GM19397 (cell line): ENCODE measurements around the gene TFAP2A.

Source experiments
- ATAC-seq: cut with Tn5 transposase; IDR thresholded peaks from one replicate; pipeline ENCODE4 v1.9.1; 2021; ENCODE audit warnings: mild to moderate bottlenecking, moderate library complexity; ENCODE audit not compliant: unreplicated experiment

The TFAP2A gene

GRCh38 chr6:10413262-10413849 is 1.5 kb downstream of the TFAP2A start:
- peak; percentile 20 for ATAC-seq

DNA sequence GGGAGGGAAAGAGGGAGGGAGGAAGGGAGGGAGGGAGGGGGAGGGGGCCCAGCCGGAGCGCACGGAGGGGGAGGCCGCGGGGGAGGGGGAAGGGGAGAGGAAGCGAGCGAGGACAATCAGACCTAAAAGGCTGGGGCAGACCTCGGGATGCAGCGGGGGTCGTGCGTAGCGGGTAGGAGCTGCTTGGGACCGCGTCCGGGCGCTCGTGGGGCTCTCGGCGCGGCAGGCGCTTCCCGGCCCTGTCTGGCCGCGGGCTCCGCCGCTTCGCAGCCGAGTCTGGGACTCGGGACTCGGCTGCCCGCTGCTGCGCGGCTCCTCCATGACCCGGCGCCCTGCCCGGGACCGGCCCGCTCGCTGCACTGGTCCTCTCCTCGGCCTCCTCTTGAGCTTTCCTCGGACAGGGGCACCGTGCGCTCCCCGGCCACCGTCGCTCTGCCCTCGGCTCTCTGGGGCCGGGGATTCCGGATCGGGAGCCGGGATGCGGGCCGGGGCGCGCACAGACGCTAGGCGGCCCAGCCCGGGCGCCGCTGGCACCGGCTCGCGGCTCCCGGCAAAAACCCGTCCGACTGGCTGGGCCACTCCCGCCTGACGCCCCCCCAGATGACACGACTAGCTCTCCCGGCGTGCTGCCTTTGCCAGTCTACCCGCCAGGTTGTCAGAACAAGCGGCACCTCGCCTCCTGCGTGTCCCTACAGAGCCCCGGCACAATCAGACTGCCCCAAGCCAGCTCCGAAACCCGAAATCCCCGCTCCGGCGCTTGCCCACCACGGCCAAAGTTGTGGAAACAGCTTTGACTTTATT is 2.2 kb downstream of the TFAP2A start:
- peak; percentile 34 for ATAC-seq

- ATAC-seq = peak; percentile 40
These were observed 2.9 kb downstream of the TFAP2A start for GRCh38 chr6:10411971-10412460.

DNA sequence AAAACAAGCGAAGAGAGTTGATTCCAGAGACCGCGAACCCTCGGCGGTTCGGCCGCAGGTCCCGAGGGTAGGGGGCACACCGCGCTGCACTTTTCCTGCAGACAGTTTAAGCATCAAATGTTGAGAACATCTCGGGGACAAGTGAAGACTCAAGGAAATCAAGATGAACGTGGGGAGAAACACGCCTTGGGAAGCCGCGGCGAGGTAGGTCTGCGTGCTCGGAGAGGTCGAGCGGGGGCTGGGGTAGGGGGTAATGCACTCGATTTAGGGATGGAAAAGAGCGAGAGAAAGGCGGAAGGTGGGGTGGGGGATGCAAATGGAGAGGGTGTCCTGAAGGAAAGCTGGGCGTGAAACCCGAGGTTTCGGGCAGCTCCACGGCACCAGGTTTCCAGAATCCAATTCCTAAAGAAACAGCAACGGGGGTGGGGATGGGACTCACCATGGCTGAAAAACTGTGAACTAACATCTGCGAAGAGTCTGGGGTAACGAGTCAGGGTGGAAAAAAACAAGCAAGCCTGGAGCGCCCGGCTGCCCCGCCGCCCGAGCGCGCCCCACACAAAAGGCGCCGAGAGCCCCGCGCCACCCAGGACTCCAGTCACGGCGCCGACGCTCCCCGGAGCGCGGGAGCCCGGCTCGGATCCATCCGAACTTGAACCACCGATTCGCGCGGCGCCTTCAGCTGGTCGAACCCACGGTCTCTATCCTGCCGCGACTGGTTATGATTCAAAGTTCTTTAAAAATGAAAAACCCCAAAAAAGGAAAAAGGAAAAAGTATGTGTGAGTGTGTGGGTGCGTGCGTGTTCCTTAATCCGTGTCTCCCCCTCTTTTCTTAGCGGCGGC is 3.5 kb downstream of the TFAP2A start:
- ATAC-seq = no peak

DNA sequence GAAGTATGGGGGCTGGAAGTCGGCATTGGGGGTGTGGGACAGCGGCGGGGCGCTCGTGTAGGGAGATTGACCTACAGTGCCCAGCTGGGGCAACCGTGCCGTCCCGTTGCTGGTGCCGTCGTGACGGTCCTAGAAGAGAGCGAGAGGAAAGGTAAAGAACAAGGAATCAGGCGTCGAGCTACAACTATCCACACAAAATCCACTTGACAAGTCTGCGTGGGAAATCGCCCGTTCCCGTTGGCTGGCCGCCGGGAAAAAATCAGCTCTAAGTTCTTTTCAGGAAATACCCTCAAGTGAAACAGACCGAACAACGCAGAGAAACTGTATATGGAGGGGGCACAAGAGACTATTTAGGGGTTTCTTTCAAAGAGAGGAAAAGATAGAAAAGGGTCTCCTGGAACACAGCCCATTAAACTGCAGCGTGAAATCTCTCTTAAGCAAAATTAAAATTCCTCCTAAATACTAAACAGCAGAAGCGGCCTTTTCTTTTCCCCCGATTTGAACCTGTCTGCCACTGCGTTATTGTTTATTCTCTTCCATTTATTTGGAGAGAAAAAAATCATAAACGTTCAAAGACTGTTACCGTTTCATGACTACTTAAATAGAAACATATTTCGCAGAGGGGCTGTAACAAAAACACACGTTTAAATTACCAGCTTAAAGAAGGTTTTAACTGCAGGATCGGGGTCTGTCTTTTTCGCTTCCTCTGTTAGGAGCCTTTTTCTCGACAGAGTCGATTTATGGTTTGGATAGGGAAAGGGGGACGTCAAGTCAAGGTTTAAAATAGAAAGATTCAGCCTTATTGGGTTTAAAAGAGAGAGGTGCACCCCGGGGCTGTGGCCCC is 4.4 kb downstream of the TFAP2A start:
- no peak for ATAC-seq

GRCh38 chr6:10409731-10410206 is 5.1 kb downstream of the TFAP2A start:
- no peak for ATAC-seq

DNA sequence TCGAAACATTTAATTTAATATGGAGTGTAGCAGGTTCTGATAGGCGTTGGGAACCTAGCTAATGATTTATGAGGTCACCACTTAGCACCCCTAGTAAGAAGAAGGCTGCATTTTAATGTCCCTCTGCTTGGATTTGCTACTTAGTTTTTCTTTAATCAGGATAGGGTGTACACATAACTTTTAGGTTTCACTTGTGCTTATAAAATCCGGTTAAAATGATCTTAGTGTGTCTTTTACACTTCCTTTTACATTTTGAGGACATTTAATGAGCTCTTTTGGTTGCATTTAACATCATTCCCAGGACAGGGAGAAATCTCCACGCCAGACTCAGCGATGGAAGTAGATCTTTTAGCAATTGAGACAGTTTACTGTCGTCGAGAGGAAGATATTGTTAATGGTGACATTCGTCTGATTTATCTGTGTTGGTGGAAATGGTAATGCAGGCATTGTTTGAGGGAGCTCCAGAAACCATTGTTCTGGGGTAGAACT is 5.6 kb downstream of the TFAP2A start:
- no peak for ATAC-seq

- ATAC-seq = no peak
These were observed 6.4 kb downstream of the TFAP2A start for GRCh38 chr6:10408457-10408856.

- no peak for ATAC-seq
These were observed 7.2 kb downstream of the TFAP2A start for GRCh38 chr6:10407674-10408054.

DNA sequence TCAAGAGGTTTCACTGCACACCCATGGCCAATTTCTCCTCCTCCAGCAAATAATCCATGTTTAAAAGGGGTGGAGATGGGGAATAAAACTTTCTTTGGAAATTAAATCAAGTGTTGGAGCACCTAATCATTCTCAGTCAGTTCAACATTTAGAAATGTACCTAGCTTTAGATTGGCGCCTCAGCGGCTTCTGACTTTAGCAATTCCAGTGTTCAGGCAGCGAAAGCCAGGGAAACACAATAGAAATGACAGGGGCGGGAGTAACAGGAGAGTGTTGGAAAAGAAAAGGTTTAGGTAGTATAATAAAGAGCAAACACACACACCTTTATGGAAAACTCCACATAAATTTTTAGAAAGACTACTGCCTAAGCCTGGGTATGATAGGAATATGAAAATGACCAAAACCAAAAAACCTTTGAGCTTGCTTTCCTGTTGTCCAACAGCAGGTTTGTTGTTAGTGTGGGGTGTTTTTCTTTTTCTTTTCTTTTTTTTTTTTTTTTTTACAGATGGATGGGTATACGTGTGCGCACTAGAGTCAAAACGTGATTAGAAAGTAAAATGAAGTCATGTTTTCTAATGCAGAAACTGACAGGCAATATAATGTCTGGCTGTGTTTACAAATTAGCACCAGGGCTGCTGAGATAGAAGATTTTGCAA is 7.7 kb downstream of the TFAP2A start:
- ATAC-seq = no peak

- ATAC-seq = no peak
These were observed 8.3 kb downstream of the TFAP2A start for GRCh38 chr6:10406556-10406955.

DNA sequence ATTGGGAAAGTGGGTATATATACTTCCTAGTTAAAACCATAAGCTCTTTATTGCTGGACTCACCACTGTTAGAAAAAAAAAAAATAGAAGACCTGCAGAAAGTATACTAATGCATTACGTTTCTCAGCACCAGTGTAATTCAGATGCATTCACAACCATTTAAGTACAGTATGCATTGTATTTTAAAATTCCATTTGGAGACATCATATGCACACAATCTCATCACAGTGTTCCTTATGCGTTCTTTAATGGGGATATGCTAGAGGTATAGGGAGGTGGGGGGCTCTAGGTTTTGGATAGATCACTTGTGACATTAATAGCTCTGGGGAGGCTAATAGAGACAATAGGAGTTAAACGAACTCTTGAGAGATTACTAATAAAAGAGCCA is 9.4 kb downstream of the TFAP2A start:
- ATAC-seq = no peak

DNA sequence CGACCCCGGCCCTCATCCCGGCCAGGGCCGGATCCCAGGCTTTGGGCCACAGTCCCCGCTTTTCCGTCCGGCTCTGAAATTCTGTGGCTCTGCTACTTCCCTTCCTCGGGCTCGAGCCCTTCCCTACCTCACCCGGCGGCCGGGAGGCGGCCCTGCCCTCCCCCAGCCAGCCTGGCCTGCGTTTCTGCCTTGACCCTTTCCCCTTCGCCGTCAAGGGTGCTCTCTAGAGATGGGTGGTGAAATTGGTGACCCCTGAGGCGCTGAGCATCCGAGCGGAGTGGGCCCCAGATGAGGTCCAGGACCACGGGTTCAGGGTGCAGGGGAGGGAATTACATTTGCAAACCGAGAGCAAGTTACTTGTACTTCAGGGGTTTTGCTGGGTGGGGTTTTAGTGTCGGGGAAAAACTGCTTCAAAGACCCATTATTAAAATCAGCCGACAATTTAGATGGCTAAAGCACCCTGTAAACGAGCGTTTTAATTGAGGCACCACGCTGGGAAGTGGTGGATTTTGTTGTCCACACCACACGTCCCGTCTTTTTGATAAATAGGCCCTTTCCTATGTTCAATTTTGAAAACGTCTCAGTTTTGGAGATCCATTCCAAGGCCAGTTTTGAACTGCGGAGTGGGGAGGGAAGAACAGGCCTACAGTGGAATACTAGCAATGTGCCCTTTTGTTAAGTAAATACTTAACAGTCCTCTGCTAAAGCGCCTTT is 9.9 kb downstream of the TFAP2A start:
- no peak for ATAC-seq

GRCh38 chr6:10404107-10404798 is 10.6 kb downstream of the TFAP2A start:
- ATAC-seq = peak; percentile 95

DNA sequence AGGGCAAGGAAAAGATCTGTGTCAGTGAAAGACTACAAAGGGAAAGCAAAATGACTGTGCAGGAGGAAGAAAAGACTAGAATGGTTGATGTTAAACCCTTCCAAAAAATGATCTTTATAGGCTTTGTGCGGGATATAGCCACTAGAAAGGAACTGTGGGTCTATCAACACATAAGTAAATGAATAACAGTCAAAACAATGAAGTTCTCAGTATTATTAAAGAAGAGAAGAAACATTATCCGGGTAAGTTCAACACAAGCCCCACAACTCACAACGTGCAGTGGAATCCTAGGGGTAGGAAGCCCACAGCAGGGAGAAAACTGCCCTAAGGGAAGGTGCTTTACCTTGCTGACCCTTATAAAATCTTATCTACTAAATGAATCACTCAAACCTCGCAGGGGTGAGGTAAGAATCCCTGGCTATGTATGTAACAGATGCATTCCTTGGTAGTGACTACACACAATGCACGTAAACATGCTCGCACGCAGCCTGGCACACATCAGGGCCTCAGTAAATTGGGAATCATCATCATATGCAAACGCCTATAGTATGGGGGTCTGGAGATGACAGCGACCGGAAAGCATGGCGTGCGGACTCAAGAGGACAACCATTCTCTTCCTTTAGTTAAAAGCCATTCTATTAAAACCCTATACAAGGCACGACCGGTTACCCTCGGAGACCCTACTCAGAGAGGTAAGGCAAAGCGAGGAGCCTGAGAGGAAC is 11.3 kb downstream of the TFAP2A start:
- peak; percentile 17 for ATAC-seq

- ATAC-seq = no peak
These were observed 12.1 kb downstream of the TFAP2A start for GRCh38 chr6:10402648-10403311.

DNA sequence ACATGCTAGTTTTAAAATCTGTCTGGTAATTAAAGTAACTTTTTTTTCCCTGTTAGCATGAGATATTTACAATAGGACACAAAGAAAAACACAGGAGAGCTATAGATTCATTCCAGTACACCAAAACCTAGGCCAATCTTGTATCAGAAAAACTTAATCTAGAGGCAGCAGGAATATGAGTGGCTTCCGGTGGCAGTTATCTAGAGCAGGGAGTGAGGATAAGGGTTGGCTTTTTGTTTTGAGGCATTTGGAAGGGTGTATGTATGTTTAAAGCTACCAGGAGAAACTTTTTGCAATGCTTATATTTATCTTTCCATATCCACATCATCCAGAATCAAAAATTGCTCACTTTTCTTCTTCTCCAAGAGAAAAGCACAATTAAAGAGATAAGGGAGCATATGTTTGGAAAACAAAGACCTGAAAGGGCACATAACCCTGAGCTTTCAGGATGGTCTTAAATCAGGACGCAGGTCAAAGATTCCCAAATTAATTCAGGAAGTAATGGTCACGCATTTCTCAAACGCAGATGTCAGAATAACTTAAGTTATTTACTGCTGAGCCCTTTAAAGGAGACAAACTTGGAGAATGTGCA is 13.1 kb downstream of the TFAP2A start:
- no peak for ATAC-seq
